Adrenal gland (tissue), 12 donors: ENCODE measurements around the gene ZIC4. TPM values are rescaled to one million over a fixed set of nuclear protein-coding genes. Genes with fewer than 3 reads are reported as not detected.

Experiments
- DNase-seq, 7 donors: peaks; one replicate each; pipeline ENCODE4 v3.0.0-alpha.2; 2019 to 2020
- H3K27ac ChIP-seq, 5 donors: fragments of 200-600 bp; sonication (generic) in 4 of 5; 1 replicate in 3 of 5; 2 replicates in 2 of 5; pipeline versions ENCODE4 v1.5.1 to v1.8.0; 2016 to 2020; ENCODE audit warnings: mild to moderate bottlenecking in 1 of 5
- H3K27me3 ChIP-seq: fragments of 200-600 bp; 2 replicates; pipeline ENCODE4 v1.8.0; 2021
- H3K36me3 ChIP-seq, 2 donors: fragments of 200-600 bp; replicated peaks in 1 of 2; 1 replicate in 1 of 2; 2 replicates in 1 of 2; pipeline versions ENCODE4 v1.5.1 to v1.8.0; 2018 to 2022
- H3K4me1 ChIP-seq, 2 donors: fragments of 200-600 bp; replicated peaks in 1 of 2; 1 replicate in 1 of 2; 2 replicates in 1 of 2; pipeline versions ENCODE4 v1.5.1 to v1.8.0; 2018 to 2021
- H3K4me3 ChIP-seq, 4 donors: fragments of 200-600 bp; sonication (generic) in 3 of 4; one replicate each; pipeline ENCODE4 v1.5.1; 2016 to 2018
- H3K9me3 ChIP-seq, 3 donors: fragments of 200-600 bp; sonication (generic) in 1 of 3; replicated peaks in 1 of 3; 1 replicate in 2 of 3; 2 replicates in 1 of 3; pipeline versions ENCODE4 v1.5.1 to v1.8.0; 2016 to 2021
- POLR2A ChIP-seq, 2 donors: fragments of 450-650 bp; IDR thresholded peaks; one replicate each; pipeline ENCODE4 v1.6.1; 2017; ENCODE audit warnings: antibody characterized with exemption in 2 of 2, mild to moderate bottlenecking in 2 of 2, moderate library complexity in 1 of 2
- WGBS, 4 donors: extraction: QIAGEN DNeasy Blood & Tissue Kit in 2 of 4; methylation state at CpG; one replicate each; pipeline versions ENCODE4 v1.1.5 to v1.1.7; 2013 to 2017; 5-methylcytosine and 5-hydroxymethylcytosine counted together
- intact Hi-C, 2 donors: fragments of 100-400 bp; cut with DNase I; formaldehyde crosslinking; loops; one replicate each; pipeline versions ENCODE4 v1.14.1 to v1.15.0; 2022 to 2023
- polyA plus RNA-seq, 3 donors: library from polyadenylated mRNA; stranded (reverse); fragments of 200-250 nt in 2 of 3; fragments of 350-450 nt in 1 of 3; fragmentation: Illumina TruSeq in 1 of 3; extraction: RNeasy Lipid Tissue Mini Kit (QIAGEN cat#74804) in 1 of 3; gene quantifications; one replicate each; pipeline ENCODE4 v1.2.3, GENCODE V29; 2013 to 2014
- total RNA-seq, 9 donors: library from RNA; depleted of rRNA in 4 of 9; stranded (reverse); fragments of >200 nt in 4 of 9; fragments of 120-200 nt in 1 of 9; fragmentation: NEBNext Ultra II Directional in 1 of 9; extraction: Animal tissue kit (Norgen Biotek cat#: 25700) in 1 of 9; gene quantifications; one replicate each; pipeline versions ENCODE4 v1.1.0 to v1.2.4, GENCODE V29; 2013 to 2023
- TF ChIP-seq, protein P1 (sequence below), 6 experiments: fragments of 450-650 bp in 4 of 6; fragments of 200-600 bp in 2 of 6; sonication (generic) in 1 of 6; IDR thresholded peaks; 1 replicate in 5 of 6; 2 replicates in 1 of 6; pipeline versions ENCODE4 v1.5.1 to v1.8.0; 2016 to 2021; ENCODE audit warnings: antibody characterized with exemption in 6 of 6, mild to moderate bottlenecking in 2 of 6, moderate library complexity in 1 of 6
- donor health status: healthy with polysubstance abuse.
- donor health status: Bipolar disorder and iron deficiency.
- donor health status: DM: yes; HTN: yes; CAD: no.
- donor health status: DM: no; HTN: no; CAD: no.
- donor health status: DM: no; HTN: no; CAD: no.
- donor health status: DM: yes; HTN: yes; CAD: no.

The ZIC4 gene
- total and polyA plus RNA-seq, 12 donors, result 0.07 TPM; not detected in 11

GRCh38 chr3:147428754-147429153 is 22.4 kb upstream of the ZIC4 start:
- no peak overlapping the region for H3K27ac ChIP-seq
- 77 to 88% (median 85%) methylated on average over 2 of the region's 2 CpGs for WGBS, 4 donors
- DNase-seq, result no peak
- H3K4me3 ChIP-seq, result no peak overlapping the region
- intact Hi-C loops, result no loop called here
- H3K4me1 ChIP-seq, result no peaks in the 10 kb centered on the region
- no peaks in the 10 kb centered on the region for H3K36me3 ChIP-seq
- no peaks in the 10 kb centered on the region for H3K9me3 ChIP-seq
- H3K27me3 ChIP-seq, result peaks cover 49% of the 10 kb centered on the region
- TF ChIP-seq POLR2A (IDR thresholded peaks at IDR 0.05), result no peak
- TF ChIP-seq, protein P1, sequence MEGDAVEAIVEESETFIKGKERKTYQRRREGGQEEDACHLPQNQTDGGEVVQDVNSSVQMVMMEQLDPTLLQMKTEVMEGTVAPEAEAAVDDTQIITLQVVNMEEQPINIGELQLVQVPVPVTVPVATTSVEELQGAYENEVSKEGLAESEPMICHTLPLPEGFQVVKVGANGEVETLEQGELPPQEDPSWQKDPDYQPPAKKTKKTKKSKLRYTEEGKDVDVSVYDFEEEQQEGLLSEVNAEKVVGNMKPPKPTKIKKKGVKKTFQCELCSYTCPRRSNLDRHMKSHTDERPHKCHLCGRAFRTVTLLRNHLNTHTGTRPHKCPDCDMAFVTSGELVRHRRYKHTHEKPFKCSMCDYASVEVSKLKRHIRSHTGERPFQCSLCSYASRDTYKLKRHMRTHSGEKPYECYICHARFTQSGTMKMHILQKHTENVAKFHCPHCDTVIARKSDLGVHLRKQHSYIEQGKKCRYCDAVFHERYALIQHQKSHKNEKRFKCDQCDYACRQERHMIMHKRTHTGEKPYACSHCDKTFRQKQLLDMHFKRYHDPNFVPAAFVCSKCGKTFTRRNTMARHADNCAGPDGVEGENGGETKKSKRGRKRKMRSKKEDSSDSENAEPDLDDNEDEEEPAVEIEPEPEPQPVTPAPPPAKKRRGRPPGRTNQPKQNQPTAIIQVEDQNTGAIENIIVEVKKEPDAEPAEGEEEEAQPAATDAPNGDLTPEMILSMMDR (IDR thresholded peaks at IDR 0.05), result no peak

- DNase-seq, result no peak
- 65 to 76% (median 71%) methylated on average over 1 of the region's 1 CpG for WGBS, 4 donors
- H3K4me1 ChIP-seq, result no peaks in the 10 kb centered on the region
- H3K27ac ChIP-seq, result no peak overlapping the region
- H3K9me3 ChIP-seq, result no peaks in the 10 kb centered on the region
- H3K27me3 ChIP-seq, result peaks cover 53% of the 10 kb centered on the region
- intact Hi-C loops, result no loop called here
- no peak for TF ChIP-seq POLR2A (IDR thresholded peaks at IDR 0.05)
- TF ChIP-seq, protein P1 (IDR thresholded peaks at IDR 0.05), result no peak
- no peak overlapping the region for H3K4me3 ChIP-seq
- H3K36me3 ChIP-seq, result no peaks in the 10 kb centered on the region
Measured at GRCh38 chr3:147428326-147428725, 22.0 kb upstream of the ZIC4 start.

DNA sequence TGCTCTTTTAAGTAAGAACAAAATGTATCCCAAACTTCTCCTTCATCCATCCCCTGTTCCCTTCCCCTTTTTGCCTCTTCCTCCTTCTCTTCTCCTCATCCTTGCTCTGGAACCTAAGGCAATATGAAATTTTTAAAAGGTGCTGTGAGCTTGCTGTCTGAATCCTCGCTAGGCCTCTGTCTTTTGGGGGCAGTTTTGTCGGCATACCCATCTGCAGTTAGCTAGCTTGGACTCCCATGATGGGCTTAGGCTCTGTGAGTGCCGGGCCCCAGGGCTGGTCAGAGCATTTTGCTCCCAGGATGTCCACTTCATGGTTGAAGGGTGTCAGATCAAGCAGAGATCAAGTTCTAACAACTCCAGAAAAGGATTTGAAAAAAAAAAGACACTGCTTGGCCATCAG is 21.4 kb upstream of the ZIC4 start:
- H3K27me3 ChIP-seq, result peaks cover 59% of the 10 kb centered on the region
- intact Hi-C loops, result no loop called here
- no peaks in the 10 kb centered on the region for H3K9me3 ChIP-seq
- TF ChIP-seq, protein P1 (IDR thresholded peaks at IDR 0.05), result no peak
- no peak for TF ChIP-seq POLR2A (IDR thresholded peaks at IDR 0.05)
- no peaks in the 10 kb centered on the region for H3K36me3 ChIP-seq
- H3K4me1 ChIP-seq, result no peaks in the 10 kb centered on the region
- H3K4me3 ChIP-seq, result no peak overlapping the region
- 45 to 70% (median 63%) methylated on average over 3 of the region's 3 CpGs for WGBS, 4 donors
- DNase-seq, result no peak
- H3K27ac ChIP-seq, result no peak overlapping the region

DNA sequence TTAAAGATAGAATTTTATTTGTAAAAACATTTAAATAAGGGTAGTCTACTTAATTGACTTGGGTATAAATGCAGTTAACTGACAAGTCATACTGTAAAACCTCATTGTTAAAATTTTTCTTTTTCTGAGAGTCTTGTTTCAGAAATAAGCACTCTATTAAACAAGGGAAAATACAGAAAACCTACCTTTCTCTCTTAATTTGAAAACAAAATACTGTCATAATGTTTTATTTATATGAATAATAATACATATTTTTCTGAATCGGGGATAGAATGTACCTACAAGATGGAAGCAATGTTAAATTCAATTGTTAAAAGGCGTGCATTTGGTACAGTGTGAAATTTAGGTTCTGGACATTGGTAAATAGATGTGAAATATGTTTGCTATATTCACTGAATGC is 20.6 kb upstream of the ZIC4 start:
- Histone ChIP-seq H3K9me3 (no peaks in the 10 kb centered on the region), H3K4me3 (no peak overlapping the region), H3K4me1 (no peaks in the 10 kb centered on the region), H3K27me3 (peaks cover 67% of the 10 kb centered on the region), H3K36me3 (no peaks in the 10 kb centered on the region), H3K27ac (no peak overlapping the region)
- 73 to 87% (median 79%) methylated on average over 2 of the region's 2 CpGs for WGBS, 4 donors
- DNase-seq, result no peak
- intact Hi-C loops, result no loop called here
- TF ChIP-seq, protein P1 (IDR thresholded peaks at IDR 0.05), result no peak
- no peak for TF ChIP-seq POLR2A (IDR thresholded peaks at IDR 0.05)
